KOPT-K1 (cell line): ENCODE results near the gene LCNL1.

Experiments used
- H3K27ac ChIP-seq: fragments of 200-600 bp; sonication (generic); 2 replicates; pipeline ENCODE4 v1.5.1; 2016; ENCODE audit warnings: antibody characterized with exemption, mild to moderate bottlenecking, low read depth, low read length; ENCODE audit not compliant: poor library complexity, severe bottlenecking
- H3K36me3 ChIP-seq: fragments of 200-600 bp; sonication (generic); 2 replicates; pipeline ENCODE4 v1.5.1; 2017; ENCODE audit warnings: antibody characterized with exemption, mild to moderate bottlenecking, low read length, moderate library complexity; ENCODE audit not compliant: insufficient read depth
- H3K9me3 ChIP-seq: fragments of 200-600 bp; sonication (generic); 2 replicates; pipeline ENCODE4 v1.5.1; 2017; ENCODE audit warnings: antibody characterized with exemption, low read length, mild to moderate bottlenecking; ENCODE audit not compliant: insufficient read depth, poor library complexity, severe bottlenecking

LCNL1 gene

GRCh38 chr9:136962163-136962562 is 20.6 kb upstream of the LCNL1 start:
- Histone ChIP-seq H3K36me3 (no peaks in the 10 kb centered on the region), H3K9me3 (no peaks in the 10 kb centered on the region)

GRCh38 chr9:136962701-136963248 is 20.0 kb upstream of the LCNL1 start:
- Histone ChIP-seq H3K36me3 (no peaks in the 10 kb centered on the region), H3K27ac (no peak overlapping the region), H3K9me3 (no peaks in the 10 kb centered on the region)

More at GRCh38 chr9:136962163-136962562, 20.6 kb upstream of the LCNL1 start:
- H3K27ac ChIP-seq, result no peak overlapping the region

- H3K36me3 ChIP-seq, result no peaks in the 10 kb centered on the region
- no peak overlapping the region for H3K27ac ChIP-seq
- no peaks in the 10 kb centered on the region for H3K9me3 ChIP-seq
These were observed 19.5 kb upstream of the LCNL1 start for GRCh38 chr9:136963341-136963740.

- Histone ChIP-seq H3K36me3 (no peaks in the 10 kb centered on the region), H3K27ac (no peak overlapping the region), H3K9me3 (no peaks in the 10 kb centered on the region)
These were observed 19.0 kb upstream of the LCNL1 start for GRCh38 chr9:136963751-136964150.

- Histone ChIP-seq H3K36me3 (no peaks in the 10 kb centered on the region), H3K27ac (no peak overlapping the region), H3K9me3 (no peaks in the 10 kb centered on the region)
These were observed 18.6 kb upstream of the LCNL1 start for GRCh38 chr9:136964171-136964689.

- Histone ChIP-seq H3K9me3 (no peaks in the 10 kb centered on the region), H3K27ac (no peak overlapping the region), H3K36me3 (no peaks in the 10 kb centered on the region)
These were observed 17.9 kb upstream of the LCNL1 start for GRCh38 chr9:136964833-136965422.

GRCh38 chr9:136965771-136966484 is 16.9 kb upstream of the LCNL1 start:
- Histone ChIP-seq H3K27ac (no peak overlapping the region), H3K36me3 (no peaks in the 10 kb centered on the region), H3K9me3 (no peaks in the 10 kb centered on the region)

- Histone ChIP-seq H3K9me3 (no peaks in the 10 kb centered on the region), H3K27ac (no peak overlapping the region)
These were observed 14.3 kb upstream of the LCNL1 start for GRCh38 chr9:136968333-136969127.

GRCh38 chr9:136969150-136969549 is 13.6 kb upstream of the LCNL1 start:
- H3K36me3 ChIP-seq, result no peaks in the 10 kb centered on the region
- H3K9me3 ChIP-seq, result no peaks in the 10 kb centered on the region
- no peak overlapping the region for H3K27ac ChIP-seq

More at GRCh38 chr9:136968333-136969127, 14.3 kb upstream of the LCNL1 start:
- no peaks in the 10 kb centered on the region for H3K36me3 ChIP-seq

- no peak overlapping the region for H3K27ac ChIP-seq
- H3K36me3 ChIP-seq, result no peaks in the 10 kb centered on the region
- no peaks in the 10 kb centered on the region for H3K9me3 ChIP-seq
These were observed 13.0 kb upstream of the LCNL1 start for GRCh38 chr9:136969774-136970173.

GRCh38 chr9:136970361-136970760 is 12.4 kb upstream of the LCNL1 start:
- Histone ChIP-seq H3K36me3 (no peaks in the 10 kb centered on the region), H3K27ac (no peak overlapping the region), H3K9me3 (no peaks in the 10 kb centered on the region)

GRCh38 chr9:136971746-136972145 is 11.0 kb upstream of the LCNL1 start:
- no peak overlapping the region for H3K27ac ChIP-seq
- no peaks in the 10 kb centered on the region for H3K9me3 ChIP-seq
- no peaks in the 10 kb centered on the region for H3K36me3 ChIP-seq

- H3K9me3 ChIP-seq, result no peaks in the 10 kb centered on the region
- no peaks in the 10 kb centered on the region for H3K36me3 ChIP-seq
- H3K27ac ChIP-seq, result no peak overlapping the region
These were observed 10.5 kb upstream of the LCNL1 start for GRCh38 chr9:136972335-136972734.

GRCh38 chr9:136972743-136973142 is 10.1 kb upstream of the LCNL1 start:
- Histone ChIP-seq H3K36me3 (no peaks in the 10 kb centered on the region), H3K27ac (no peak overlapping the region), H3K9me3 (no peaks in the 10 kb centered on the region)
